Cardiac septum (tissue), 1 donor: ENCODE results near the gene MUC4. TPM values are rescaled to one million over a fixed set of nuclear protein-coding genes. Genes with fewer than 3 reads are reported as not detected.

Experiments
- DNase-seq: peaks from one replicate; pipeline ENCODE4 v3.0.0-alpha.2; 2020; ENCODE audit warnings: low spot score
- intact Hi-C: fragments of 100-400 bp; cut with DNase I; formaldehyde crosslinking; loops from one replicate; pipeline ENCODE4 v1.14.0; 2022
- total RNA-seq: library from RNA; stranded (reverse); fragmentation: NEBNext Ultra II Directional; extraction: Animal tissue kit (Norgen Biotek cat#: 25700); gene quantifications from one replicate; pipeline ENCODE4 v1.2.1, GENCODE V29; 2021
- donor health status: DM: no; HTN: no; CAD: no.

MUC4 gene
- total RNA-seq, 1 donor from 2014 or later = 0.03 TPM

- intact Hi-C loops = no loop called here
- DNase-seq = peak; percentile 4
Observed at GRCh38 chr3:195768414-195768813, 43.3 kb downstream of the MUC4 start.

DNA sequence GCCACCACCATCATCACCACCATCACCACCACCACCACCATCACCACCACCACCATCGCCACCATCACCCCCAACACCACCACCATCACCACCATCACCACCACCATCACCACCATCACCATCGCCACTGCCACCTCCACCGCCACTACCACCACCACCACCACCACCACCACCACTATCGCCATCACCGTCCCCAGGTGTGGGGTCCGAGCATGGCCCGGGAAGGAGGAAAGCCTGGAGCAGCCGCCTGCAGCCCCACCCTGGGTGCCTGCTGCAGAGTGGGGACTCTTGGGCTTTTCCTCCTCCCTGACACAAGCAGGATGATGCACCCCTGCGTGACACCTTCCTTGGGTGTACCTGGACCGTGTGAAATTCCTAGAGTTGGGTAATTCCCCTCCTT, 43.9 kb downstream of the MUC4 start:
- intact Hi-C loops = no loop called here
- DNase-seq = peak; percentile 46

DNA sequence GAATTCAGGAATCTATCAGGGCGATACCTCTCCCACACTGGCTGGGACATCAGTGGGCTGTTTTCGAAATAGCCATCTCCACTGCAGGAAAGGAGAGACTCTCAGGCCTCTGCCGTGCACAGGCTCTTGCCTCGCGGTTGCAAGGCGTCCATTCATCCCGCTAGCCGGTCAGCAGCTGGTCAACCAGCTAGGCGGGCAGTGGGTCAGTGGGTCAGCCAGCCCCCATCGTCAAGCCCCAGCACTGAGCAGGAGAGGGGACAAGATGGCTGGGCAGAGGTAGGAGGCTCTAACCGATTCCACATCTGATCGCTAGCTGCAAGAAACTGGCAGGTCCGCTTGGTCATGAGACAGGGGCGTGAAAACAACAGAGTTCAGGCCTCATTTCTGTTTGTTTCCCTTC, 45.1 kb downstream of the MUC4 start:
- intact Hi-C loops = no loop called here
- DNase-seq = peak; percentile 59

DNA sequence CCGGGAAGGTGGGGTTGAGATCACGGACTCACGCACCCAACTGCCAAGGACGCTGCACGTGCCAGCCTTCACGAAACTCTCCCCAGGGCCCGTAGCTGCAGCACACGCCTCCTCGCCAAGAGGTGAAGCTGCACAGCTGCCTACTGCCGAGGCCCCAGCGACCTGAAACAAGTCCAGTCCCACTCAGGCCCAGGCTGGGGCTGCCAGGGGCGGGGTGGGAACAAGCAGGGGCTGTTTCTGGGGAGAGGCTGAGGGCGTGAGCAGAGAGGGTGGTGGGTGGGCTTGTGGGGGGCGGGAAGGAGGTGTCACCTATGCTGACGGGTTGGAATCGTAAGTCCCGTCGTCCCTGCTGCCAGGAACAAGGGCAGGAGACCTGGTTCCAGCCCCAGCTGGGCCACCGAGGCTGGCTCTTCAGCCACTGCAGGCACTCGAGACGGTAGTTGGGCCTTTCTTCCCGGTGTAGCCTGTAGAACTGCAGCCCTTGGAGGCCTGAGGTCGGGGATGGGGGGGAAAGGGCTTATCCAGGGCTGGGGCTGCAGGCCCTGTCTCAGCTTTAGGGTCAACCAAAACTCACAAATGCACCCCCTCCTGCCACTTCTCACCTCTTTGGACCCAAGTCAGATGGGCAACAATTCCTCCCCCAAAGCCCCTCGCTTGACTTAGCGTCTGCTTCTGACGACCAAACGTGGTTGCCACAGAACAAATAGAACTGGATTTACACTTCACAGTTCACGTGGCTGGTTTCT, 46.6 kb downstream of the MUC4 start:
- intact Hi-C loops = no loop called here
- peak; percentile 62 for DNase-seq

DNA sequence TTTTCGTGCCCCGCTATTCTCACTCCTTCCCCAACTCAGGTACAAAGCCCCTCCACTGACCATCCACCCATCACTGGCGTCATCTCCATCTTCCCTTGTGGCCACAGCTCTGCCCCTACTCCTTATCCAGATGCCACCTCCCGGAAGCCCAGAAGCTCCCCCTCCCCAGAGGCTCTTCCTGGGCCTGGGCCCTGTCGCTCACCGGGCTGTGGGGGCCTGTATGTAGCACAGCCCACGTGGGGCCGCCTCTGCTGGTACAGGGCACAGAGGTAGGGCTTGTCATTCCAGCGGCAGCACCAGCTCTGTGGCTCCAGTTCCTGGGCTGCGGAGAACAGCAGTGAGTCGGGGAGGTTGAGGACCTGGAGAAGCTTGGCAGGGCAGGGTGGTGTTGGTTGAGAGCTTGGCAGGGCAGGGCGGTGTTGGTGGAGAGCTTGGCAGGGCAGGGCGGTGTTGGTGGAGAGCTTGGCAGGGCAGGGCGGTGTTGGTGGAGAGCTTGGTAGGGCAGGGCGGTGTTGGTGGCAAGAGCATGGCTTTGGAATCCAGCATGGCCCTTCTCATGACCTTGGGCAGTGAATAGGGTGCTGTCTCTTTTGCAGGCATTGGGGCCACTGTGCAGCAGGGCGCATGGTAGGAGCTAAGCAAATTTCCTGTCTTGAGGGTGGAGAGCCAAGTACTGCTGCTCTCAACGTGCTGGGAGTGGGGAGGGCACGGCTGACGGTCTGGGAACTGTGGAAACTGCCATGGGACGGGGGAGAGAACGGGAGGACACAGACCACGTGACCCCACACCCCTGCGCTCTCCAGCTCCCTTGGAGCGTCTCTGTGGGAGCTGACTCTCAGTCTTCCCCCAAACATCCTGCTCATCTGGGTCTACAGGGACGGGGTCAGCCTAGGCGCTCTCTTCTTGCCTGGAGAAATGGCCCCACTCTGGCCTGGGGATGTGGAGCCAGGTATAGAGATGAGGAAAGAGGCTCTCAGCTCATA, 47.6 kb downstream of the MUC4 start:
- peak; percentile 59 for DNase-seq
- intact Hi-C loops = no loop called here

DNA sequence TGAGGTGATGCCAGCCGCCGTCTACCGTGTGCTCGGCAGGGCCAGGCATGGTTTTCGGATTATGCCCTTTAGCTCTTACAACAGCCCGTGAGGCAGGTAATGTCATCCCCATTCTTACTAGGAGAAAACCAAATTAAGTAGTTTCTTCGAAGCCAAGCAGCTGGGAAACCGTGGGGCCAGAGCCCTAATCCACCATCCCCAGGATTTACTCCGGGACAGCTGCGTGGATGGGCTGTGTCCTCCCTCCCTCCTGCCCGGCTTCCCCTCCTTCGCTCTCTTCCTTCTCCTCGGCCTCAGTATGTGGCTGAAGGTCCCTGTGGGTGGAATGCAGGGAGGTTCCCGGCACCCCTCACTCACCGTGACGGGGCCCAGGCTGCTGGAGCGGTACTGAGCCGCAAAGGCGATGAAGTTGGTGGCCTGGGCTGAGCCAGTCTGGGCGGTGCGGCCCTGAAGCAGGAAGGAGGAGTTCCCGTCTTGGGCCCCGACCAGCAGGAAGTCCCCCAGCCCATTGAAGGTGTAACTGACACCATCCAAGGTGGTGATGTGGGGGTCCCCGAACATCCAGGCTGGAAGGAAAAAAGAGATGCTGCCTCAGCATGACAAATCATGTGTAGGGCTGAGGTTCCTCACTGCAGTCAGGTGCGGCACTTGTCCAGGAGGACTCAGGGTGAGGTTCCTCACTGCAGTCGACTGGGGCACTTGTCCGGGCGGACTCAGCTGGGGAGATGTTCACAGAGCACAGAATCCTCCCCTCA, 48.5 kb downstream of the MUC4 start:
- intact Hi-C loops = no loop called here
- peak; percentile 64 for DNase-seq

- intact Hi-C loops = no loop called here
- peak; percentile 41 for DNase-seq
Observed at GRCh38 chr3:195762611-195763010, 49.1 kb downstream of the MUC4 start.

GRCh38 chr3:195762249-195762585, 49.5 kb downstream of the MUC4 start:
- intact Hi-C loops = no loop called here
- DNase-seq = peak; percentile 60

- intact Hi-C loops = no loop called here
- peak; percentile 70 for DNase-seq
Observed at GRCh38 chr3:195761567-195762248, 50.0 kb downstream of the MUC4 start.

DNA sequence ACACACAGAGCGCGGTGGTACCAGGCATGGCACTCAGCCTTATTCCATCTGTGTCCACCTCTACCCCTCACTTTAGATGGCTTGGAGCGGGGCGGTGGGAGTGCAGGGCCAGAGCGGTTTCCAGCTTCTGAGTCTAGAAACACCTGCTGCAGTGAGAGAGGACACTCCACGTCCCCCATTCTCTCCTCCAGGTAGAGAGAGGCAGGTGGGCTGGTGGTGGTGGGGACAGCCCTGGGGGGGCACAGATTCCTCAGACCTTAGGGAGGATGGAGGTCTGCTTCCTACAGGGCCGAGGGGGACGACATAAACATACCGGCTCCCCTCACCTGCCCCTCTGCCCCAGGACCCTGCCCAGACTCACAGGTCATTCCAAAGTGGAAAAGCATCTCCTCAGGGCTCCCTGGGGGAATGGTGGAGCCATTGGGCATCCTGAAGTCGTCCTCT, 50.6 kb downstream of the MUC4 start:
- DNase-seq = peak; percentile 36
- intact Hi-C loops = no loop called here

GRCh38 chr3:195760345-195761122, 51.2 kb downstream of the MUC4 start:
- peak; percentile 56 for DNase-seq
- intact Hi-C loops = no loop called here

DNA sequence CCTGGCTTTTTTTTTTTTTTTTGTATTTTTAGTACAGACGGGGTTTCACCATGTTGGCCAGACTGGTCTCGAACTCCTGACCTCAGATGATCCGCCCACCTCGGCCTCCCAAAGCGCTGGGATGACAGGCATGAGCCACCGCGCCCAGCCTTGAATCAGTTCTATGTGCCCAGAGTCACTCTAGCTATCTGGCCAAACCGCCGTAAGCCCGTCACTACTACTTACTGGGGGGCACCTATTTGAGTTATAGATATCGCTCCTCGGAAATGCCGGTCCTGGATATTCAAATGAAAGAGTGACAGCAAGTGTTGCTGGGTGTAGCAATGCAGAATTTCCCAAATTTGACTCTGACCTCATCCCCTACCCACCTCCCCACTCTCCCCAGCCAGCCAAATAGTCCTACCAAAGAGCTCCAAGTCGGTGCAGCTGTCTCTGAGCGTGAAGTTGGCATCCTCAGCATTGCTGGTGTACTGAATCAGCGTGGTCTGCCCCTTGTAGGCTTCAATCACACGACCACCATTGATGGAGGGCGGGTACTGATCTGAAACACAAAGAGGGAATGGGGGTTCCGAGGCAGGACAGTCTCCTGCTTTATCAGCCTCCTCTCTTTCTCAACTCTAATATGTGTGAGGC, 52.9 kb downstream of the MUC4 start:
- peak; percentile 72 for DNase-seq
- intact Hi-C loops = no loop called here

- intact Hi-C loops = no loop called here
- peak; percentile 54 for DNase-seq
Observed at GRCh38 chr3:195757827-195758226, 53.9 kb downstream of the MUC4 start.

- intact Hi-C loops = no loop called here
- DNase-seq = peak; percentile 55
Observed at GRCh38 chr3:195757438-195757770, 54.3 kb downstream of the MUC4 start.

- DNase-seq = no peak
- intact Hi-C loops = no loop called here
Observed at GRCh38 chr3:195755791-195756676, 55.7 kb downstream of the MUC4 start.

DNA sequence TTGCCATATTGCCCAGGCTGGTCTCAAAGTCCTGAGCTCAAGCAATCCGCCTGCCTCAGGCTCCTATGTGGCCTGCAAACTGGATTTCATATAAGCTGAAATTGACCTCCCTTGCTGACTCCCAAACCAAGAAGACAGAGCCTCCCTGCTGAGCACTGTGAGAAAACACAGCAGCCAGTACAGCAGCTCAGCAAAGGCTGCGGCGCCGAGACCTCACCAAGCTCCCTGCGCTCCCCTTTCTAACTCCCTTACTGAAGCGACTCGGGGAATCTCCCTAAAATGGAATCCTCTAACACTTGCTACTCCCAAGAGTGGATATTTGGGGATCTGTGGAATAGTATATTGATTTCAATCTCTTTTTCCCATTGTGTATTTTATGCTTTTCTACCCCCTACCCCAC, 56.3 kb downstream of the MUC4 start:
- intact Hi-C loops = no loop called here
- no peak for DNase-seq

GRCh38 chr3:195754906-195755305, 56.8 kb downstream of the MUC4 start:
- DNase-seq = no peak
- intact Hi-C loops = no loop called here
